Right ventricle myocardium inferior (tissue), 1 donor: ENCODE results near the gene CFAP141. TPM values are rescaled to one million over a fixed set of nuclear protein-coding genes. Genes with fewer than 3 reads are reported as not detected.
A peak's percentile ranks its signal among the peaks of the same experiment; 100 is the strongest.

Experiments
- ATAC-seq: fragments of 200-7000 bp; cut with Tn5 transposase; one replicate; pipeline ENCODE4 v1.9.1; 2020; ENCODE audit warnings: mild to moderate bottlenecking, moderate library complexity
- DNase-seq: peaks from one replicate; pipeline ENCODE4 v3.0.0; 2021; ENCODE audit errors: missing footprints
- intact Hi-C: fragments of 100-400 bp; cut with DNase I; formaldehyde crosslinking; loops from one replicate; pipeline ENCODE4 v1.11.0; 2022
- total RNA-seq: library from RNA; stranded (reverse); fragmentation: NEBNext Ultra II Directional; extraction: Animal tissue kit (Norgen Biotek cat#: 25700); gene quantifications from one replicate; pipeline ENCODE4 v1.2.1, GENCODE V29; 2021
- donor health status: DM: no; HTN: yes; CAD: no; lungs with severe emphysema.

Gene CFAP141
- total RNA-seq, 1 donor from 2014 or later: not detected

GRCh38 chr1:154179946-154180687 is 26.0 kb downstream of the CFAP141 start:
- intact Hi-C loops: no loop called here
- no peak for DNase-seq
- ATAC-seq: no peak

DNA sequence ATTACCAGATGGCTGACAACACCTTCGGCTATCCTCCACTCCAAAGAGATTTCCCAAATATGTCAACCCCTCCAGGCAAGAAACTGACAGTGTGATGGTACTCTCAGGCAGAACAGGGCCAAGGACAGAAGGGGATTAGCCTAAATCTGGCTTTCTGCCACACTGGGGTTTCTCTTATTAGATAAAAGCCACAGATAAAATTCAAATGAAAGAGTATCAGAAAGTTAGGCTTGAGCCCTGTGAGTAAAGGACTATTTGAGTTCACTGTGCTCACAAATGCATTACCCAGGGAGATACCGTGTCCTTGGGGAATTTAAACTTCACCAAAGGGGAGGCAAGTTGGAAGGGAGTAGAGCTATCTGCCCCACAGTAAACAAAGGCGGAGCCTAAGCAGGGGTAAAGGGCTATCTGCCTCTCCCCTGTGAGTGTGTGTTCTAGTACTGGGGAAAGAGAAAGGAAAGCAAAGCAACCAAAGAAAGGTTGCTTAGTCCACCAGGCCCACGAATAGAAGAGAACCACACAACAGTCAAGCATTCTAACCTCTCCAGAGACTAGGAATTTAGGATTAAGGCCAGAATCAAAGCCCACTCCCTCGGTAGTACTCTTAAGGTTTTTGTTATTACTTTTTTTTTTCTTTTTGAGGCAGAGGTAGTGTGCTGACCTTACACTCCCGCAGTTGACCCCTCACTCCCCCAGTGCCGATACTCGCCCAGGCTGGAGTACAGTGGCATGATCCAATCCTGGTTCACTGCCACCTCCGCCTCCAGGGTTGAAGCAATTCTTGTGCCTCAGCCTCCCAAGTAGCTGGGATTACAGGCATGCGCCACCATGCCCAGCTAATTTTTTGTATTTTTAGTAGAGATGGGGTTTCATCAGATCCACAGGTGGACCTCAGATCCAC is 27.0 kb downstream of the CFAP141 start:
- DNase-seq: no peak
- intact Hi-C loops: no loop called here
- no peak for ATAC-seq

DNA sequence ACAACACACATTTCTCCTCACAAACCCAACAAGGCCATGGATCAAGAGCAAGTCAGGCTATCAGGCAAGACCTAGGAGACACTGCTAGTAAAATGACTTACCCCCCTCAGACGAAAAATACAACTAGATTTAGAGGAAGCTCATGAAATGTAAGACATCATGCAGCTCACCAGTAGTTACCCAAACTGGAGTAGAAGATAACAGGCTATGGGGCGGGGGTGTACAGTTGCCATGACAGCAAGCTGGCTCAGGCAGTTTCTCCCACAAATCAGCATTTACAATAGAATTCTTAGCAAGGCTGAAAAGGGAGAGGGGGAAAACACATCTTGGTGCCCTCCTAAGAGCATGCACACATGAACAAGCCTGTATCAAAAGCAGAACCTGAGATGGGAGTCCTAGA is 28.1 kb downstream of the CFAP141 start:
- ATAC-seq (no peak), DNase-seq (no peak)
- intact Hi-C loops: no loop called here

GRCh38 chr1:154176337-154176736 is 29.8 kb downstream of the CFAP141 start:
- intact Hi-C loops: no loop called here
- ATAC-seq: peak; percentile 53
- DNase-seq: no peak

DNA sequence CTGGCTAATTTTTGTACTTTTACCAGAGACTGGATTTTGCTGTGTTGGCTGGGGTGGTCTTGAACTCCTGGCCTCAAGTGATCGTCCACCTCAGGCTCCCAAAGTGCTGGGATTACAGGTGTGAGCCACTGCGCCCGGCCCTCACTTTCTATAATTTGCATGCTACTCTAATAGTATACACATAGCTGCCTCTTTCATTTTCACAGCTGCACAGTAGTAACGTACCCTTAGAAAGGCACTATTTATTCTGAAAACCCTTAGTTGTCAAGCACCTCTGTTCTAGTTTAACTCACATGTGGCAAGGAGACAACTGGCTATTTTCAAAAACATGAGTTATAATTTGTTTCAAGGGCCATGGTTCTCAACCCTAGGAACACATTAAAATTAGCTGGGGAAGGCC is 31.5 kb downstream of the CFAP141 start:
- ATAC-seq: no peak
- intact Hi-C loops: no loop called here

GRCh38 chr1:154171880-154172279 is 34.3 kb downstream of the CFAP141 start:
- intact Hi-C loops: no loop called here
- ATAC-seq: no peak
- no peak for DNase-seq

More for the DNA sequence above, 31.5 kb downstream of the CFAP141 start:
- DNase-seq: no peak

- ATAC-seq: no peak
- no peak for DNase-seq
- intact Hi-C loops: no loop called here
Observed at GRCh38 chr1:154171223-154171583, 34.9 kb downstream of the CFAP141 start.

DNA sequence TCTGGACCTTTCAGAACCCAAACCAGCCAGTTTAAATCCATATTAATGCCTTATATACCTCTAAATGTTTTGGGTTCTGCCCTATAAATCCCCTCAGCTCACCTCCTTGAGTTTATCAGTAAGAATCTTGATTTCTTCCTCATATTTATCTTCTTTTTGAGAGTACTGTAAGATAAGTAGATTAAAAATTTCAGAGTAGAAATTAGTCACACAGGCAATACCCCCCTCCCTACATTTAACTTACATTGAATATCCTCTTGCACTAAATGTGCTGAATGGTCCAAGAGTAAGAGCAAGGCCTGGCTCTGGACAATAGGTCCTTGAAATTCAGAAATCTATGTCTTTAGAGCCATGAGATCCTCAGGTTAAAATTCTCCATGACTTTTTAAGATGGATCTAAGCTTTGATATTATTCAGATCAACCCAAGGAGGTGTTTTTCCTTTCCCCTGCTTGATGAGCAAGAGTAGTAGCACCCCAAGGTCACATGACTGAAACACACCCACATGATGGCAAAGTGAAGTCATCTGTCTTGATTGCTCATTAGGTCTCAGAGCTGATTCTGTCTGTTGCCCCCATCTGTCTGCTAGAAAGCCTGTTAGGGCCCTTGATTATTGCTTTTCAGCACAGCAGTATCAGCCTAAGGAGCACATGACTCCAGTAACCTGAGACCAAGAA is 35.4 kb downstream of the CFAP141 start:
- intact Hi-C loops: no loop called here
- ATAC-seq (no peak), DNase-seq (no peak)

DNA sequence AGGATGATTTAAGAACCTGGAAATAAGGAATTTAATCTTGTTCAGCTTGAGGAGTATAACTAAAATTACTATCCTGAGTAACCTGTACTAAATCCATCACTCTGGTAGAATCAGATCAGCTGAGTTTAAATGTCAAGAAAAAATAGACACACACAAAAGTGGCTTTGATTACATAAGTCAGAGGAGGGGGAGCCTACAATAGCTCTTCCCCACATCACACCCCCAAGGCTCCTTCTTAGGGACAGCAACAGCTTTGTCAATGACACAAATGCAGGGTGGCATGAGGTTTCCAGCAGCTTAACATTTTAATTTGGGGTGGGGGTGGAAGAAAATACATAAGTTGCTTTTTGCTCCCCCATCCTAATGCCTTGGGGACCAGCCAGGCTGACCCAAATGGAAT is 38.7 kb downstream of the CFAP141 start:
- DNase-seq (no peak), ATAC-seq (no peak)
- intact Hi-C loops: no loop called here

DNA sequence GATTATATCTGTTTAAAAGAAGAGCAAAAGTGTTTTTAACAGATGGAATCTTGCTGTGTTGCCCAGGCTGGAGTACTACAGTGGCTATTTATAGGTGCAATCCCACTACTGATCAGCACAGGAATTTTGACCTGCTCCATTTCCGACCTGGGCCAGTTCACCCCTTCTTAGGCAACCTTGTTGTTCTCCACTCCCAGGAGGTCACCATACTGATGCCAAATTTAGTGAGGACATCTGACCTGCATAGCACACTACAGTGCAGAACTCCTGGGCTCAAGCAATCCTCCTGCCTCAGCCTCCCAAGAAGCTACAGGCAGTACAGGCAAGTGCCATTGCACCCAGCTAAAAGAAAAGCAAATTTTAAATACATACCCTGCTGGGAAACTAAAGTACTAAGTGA is 39.9 kb downstream of the CFAP141 start:
- no peak for DNase-seq
- no peak for ATAC-seq
- intact Hi-C loops: no loop called here

DNA sequence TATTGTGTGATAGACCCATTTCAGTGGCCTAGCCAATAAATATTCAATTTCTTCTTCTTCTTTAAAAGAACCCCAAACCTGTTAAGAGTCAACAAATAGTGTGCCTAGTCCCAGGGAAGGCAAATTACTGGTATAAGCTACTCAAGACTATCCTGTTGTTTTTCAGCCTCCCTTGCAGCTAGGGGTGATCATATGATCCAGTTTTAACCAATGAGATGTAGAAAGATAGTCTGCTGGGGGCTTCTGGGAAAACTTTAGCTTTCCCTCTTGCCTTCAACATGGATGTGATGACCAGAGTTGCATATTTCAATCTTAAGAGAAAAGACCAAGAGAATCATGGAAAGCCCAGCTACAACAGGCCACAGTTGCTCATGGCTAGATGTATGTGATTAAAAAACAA is 46.6 kb downstream of the CFAP141 start:
- ATAC-seq (no peak), DNase-seq (no peak)
- intact Hi-C loops: no loop called here

GRCh38 chr1:154158307-154159125 is 47.6 kb downstream of the CFAP141 start:
- intact Hi-C loops: no loop called here
- ATAC-seq (no peak), DNase-seq (no peak)

GRCh38 chr1:154157520-154158306 is 48.4 kb downstream of the CFAP141 start:
- DNase-seq: no peak
- no peak for ATAC-seq
- intact Hi-C loops: no loop called here

- DNase-seq (no peak), ATAC-seq (peak; percentile 63)
- intact Hi-C loops: no loop called here
Observed at GRCh38 chr1:154155251-154155650, 50.9 kb downstream of the CFAP141 start.

- ATAC-seq: peak; percentile 89
- intact Hi-C loops: no loop called here
- DNase-seq: peak; percentile 93
Observed at GRCh38 chr1:154154534-154155191, 51.5 kb downstream of the CFAP141 start, which contains the start of gene NUP210L. Gene NUP210L (minus strand): TSS chr1:154155073.

DNA sequence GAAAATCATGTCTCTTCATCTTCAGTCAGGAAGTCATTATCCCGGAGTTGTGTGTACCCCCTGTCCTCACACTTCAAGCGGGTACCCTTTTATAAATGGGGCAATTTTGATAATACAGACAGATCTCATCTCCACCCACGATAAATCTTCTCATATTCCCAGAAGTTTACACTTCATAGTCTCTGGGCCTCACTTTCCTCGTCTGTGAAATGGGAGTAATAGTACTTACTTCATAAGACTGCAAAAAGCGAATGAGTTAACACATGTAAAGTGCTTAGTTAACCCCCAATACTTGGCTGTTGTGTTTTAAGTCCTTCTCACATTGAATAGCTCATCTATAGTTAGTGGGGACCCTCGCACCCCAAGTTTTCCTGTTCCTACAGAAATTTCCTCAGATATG is 52.1 kb downstream of the CFAP141 start:
- DNase-seq (no peak), ATAC-seq (no peak)
- intact Hi-C loops: no loop called here

- ATAC-seq (no peak), DNase-seq (no peak)
- intact Hi-C loops: no loop called here
Observed at GRCh38 chr1:154151311-154151710, 54.8 kb downstream of the CFAP141 start.
